Left ventricle myocardium inferior (tissue), 1 donor: Measurements from ENCODE around the gene RASSF4. TPM values are rescaled to one million over a fixed set of nuclear protein-coding genes. Genes with fewer than 3 reads are reported as not detected.
A peak's percentile ranks its signal among the peaks of the same experiment; 100 is the strongest.

Experiments used
- DNase-seq: peaks from one replicate; pipeline ENCODE4 v3.0.0-alpha.2; 2020
- H3K27ac ChIP-seq: fragments of 200-600 bp; replicated peaks from 2 replicates; pipeline ENCODE4 v1.8.0; 2021
- H3K27me3 ChIP-seq: fragments of 200-600 bp; 2 replicates; pipeline ENCODE4 v1.8.0; 2021; ENCODE audit warnings: low read depth
- H3K36me3 ChIP-seq: fragments of 200-600 bp; 2 replicates; pipeline ENCODE4 v1.8.0; 2021
- H3K4me1 ChIP-seq: fragments of 200-600 bp; 2 replicates; pipeline ENCODE4 v1.8.0; 2021
- H3K4me3 ChIP-seq: fragments of 200-600 bp; 2 replicates; pipeline ENCODE4 v1.8.0; 2021; ENCODE audit warnings: mild to moderate bottlenecking, moderate library complexity
- H3K9me3 ChIP-seq: fragments of 200-600 bp; replicated peaks from 2 replicates; pipeline ENCODE4 v1.8.0; 2021
- intact Hi-C: fragments of 100-400 bp; cut with micrococcal nuclease; formaldehyde crosslinking; loops from one replicate; pipeline ENCODE4 v1.11.0; 2022
- total RNA-seq: library from RNA; stranded (reverse); fragmentation: NEBNext Ultra II Directional; extraction: Animal tissue kit (Norgen Biotek cat#: 25700); gene quantifications from one replicate; pipeline ENCODE4 v1.2.1, GENCODE V29; 2021
- TF ChIP-seq, protein P1 (sequence below): fragments of 200-600 bp; IDR thresholded peaks from 2 replicates; pipeline ENCODE4 v1.8.0; 2021; ENCODE audit warnings: antibody characterized with exemption, mild to moderate bottlenecking, borderline replicate concordance
- donor health status: DM: no; HTN: yes; CAD: no; lungs with severe emphysema.

RASSF4 gene
- total RNA-seq, 1 donor from 2014 or later: 103 TPM

GRCh38 chr10:44954962-44955361, 4.6 kb upstream of the RASSF4 start:
- Histone ChIP-seq H3K36me3 (peaks cover 6% of the 10 kb centered on the region), H3K4me1 (peaks cover 95% of the 10 kb centered on the region), H3K9me3 (peaks cover 4% of the 10 kb centered on the region), H3K27ac (peak overlapping the region; percentile 96), H3K27me3 (no peaks in the 10 kb centered on the region), H3K4me3 (no peak overlapping the region)
- no peak for DNase-seq
- TF ChIP-seq, protein P1, sequence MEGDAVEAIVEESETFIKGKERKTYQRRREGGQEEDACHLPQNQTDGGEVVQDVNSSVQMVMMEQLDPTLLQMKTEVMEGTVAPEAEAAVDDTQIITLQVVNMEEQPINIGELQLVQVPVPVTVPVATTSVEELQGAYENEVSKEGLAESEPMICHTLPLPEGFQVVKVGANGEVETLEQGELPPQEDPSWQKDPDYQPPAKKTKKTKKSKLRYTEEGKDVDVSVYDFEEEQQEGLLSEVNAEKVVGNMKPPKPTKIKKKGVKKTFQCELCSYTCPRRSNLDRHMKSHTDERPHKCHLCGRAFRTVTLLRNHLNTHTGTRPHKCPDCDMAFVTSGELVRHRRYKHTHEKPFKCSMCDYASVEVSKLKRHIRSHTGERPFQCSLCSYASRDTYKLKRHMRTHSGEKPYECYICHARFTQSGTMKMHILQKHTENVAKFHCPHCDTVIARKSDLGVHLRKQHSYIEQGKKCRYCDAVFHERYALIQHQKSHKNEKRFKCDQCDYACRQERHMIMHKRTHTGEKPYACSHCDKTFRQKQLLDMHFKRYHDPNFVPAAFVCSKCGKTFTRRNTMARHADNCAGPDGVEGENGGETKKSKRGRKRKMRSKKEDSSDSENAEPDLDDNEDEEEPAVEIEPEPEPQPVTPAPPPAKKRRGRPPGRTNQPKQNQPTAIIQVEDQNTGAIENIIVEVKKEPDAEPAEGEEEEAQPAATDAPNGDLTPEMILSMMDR: no peak
- intact Hi-C loops: no loop called here

DNA sequence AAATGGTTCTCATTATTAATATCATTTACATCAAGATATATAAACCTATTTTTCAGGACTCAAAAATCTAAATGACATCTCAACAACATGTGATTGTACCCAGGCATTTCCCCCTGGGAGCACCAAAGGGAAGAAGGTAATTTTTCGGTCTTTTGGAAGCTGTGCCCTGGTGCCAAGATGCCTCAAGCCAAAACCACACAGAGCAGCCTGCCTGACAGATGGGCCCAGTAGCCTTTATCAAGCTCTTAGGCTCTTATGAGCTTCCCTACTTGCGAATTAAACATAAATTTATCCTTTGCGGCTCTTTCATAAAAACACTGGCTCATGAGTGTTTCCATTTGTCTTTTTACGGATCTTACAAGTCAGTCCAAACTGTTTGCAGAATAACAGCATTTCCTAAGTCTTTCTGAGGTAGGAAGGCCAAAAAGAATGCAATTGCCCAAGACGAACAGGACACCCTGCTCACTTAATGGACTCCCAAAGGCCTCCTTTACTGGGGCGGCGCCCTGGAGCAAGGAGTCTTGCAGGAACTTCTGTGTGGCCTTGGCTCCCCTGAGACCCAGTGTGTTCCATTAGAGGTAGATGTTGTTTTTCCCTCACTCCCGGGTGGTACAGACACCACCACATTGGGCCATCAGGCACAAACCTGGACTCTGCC, 4.1 kb upstream of the RASSF4 start:
- TF ChIP-seq, protein P1: no peak
- Histone ChIP-seq H3K4me3 (no peak overlapping the region), H3K27me3 (no peaks in the 10 kb centered on the region), H3K27ac (peak overlapping the region; percentile 96), H3K36me3 (peaks cover 6% of the 10 kb centered on the region), H3K9me3 (peaks cover 4% of the 10 kb centered on the region), H3K4me1 (peaks cover 95% of the 10 kb centered on the region)
- intact Hi-C loops: no loop called here
- peak; percentile 59 for DNase-seq

- Histone ChIP-seq H3K9me3 (peaks cover 4% of the 10 kb centered on the region), H3K27me3 (no peaks in the 10 kb centered on the region), H3K27ac (peak overlapping the region; percentile 96), H3K4me3 (no peak overlapping the region), H3K36me3 (peaks cover 6% of the 10 kb centered on the region), H3K4me1 (peaks cover 95% of the 10 kb centered on the region)
- no peak for DNase-seq
- intact Hi-C loops: no loop called here
- TF ChIP-seq, protein P1: no peak
Measured at GRCh38 chr10:44956226-44956625, 3.4 kb upstream of the RASSF4 start.

GRCh38 chr10:44956717-44957706, 2.6 kb upstream of the RASSF4 start:
- Histone ChIP-seq H3K9me3 (peaks cover 4% of the 10 kb centered on the region), H3K4me3 (no peak overlapping the region), H3K27me3 (no peaks in the 10 kb centered on the region), H3K4me1 (peaks cover 95% of the 10 kb centered on the region), H3K36me3 (peaks cover 6% of the 10 kb centered on the region), H3K27ac (peak overlapping the region; percentile 96)
- DNase-seq: no peak
- TF ChIP-seq, protein P1: no peak
- intact Hi-C loops: no loop called here

- H3K27ac ChIP-seq: peak overlapping the region; percentile 96
- DNase-seq: no peak
- peaks cover 4% of the 10 kb centered on the region for H3K9me3 ChIP-seq
- intact Hi-C loops: no loop called here
- TF ChIP-seq, protein P1: no peak
- peak overlapping the region; percentile 85 for H3K4me3 ChIP-seq
- no peaks in the 10 kb centered on the region for H3K27me3 ChIP-seq
- peaks cover 6% of the 10 kb centered on the region for H3K36me3 ChIP-seq
- peaks cover 95% of the 10 kb centered on the region for H3K4me1 ChIP-seq
Measured at GRCh38 chr10:44958196-44958897, 1.3 kb upstream of the RASSF4 start.
